Naive thymus-derived CD4-positive, alpha-beta T cell (primary cell): Measurements from ENCODE around the gene COX10. TPM values are rescaled to one million over a fixed set of nuclear protein-coding genes. Genes with fewer than 3 reads are reported as not detected.

ENCODE experiments used
- ATAC-seq: fragments of 150-1000 bp; cut with Tn5 transposase; 2 replicates; pipeline ENCODE4 v1.10.0; 2021; ENCODE audit warnings: mild to moderate bottlenecking, moderate library complexity
- CTCF ChIA-PET: fragments of 350-600 bp; sonication (Branson Sonifier 250); formaldehyde crosslinking; loops from one replicate; lab custom pipeline; 2021; ENCODE audit warnings: antibody characterized with exemption; lab: Charles Lee
- POLR2A ChIA-PET: fragments of 350-600 bp; sonication (Branson Sonifier 250); formaldehyde crosslinking; loops from one replicate; lab custom pipeline; 2021; ENCODE audit warnings: antibody characterized with exemption, inconsistent platforms; lab: Charles Lee
- DNase-seq, 9 donors: peaks; one replicate each; pipeline versions ENCODE4 v3.0.0 to v3.0.0-alpha.2; 2020 to 2022; ENCODE audit warnings: mixed read lengths in 1 of 9
- H3K27ac ChIP-seq: one replicate; pipeline ENCODE4 v1.7.0; 2013; ENCODE audit warnings: mild to moderate bottlenecking, low read depth, low read length, moderate library complexity
- H3K27me3 ChIP-seq, 2 donors: one replicate each; pipeline ENCODE4 v1.7.0; 2013; ENCODE audit warnings: low read length in 2 of 2, mild to moderate bottlenecking in 2 of 2, moderate library complexity in 2 of 2; ENCODE audit not compliant: control insufficient read depth in 2 of 2, insufficient read depth in 2 of 2
- H3K36me3 ChIP-seq, 3 experiments: 1 replicate in 2 of 3; 2 replicates in 1 of 3; pipeline ENCODE4 v1.7.0; 2013; ENCODE audit warnings: low read length in 3 of 3, mild to moderate bottlenecking in 3 of 3, moderate library complexity in 1 of 3; ENCODE audit not compliant: insufficient read depth in 3 of 3, control insufficient read depth in 2 of 3
- H3K4me1 ChIP-seq, 2 donors: one replicate each; pipeline ENCODE4 v1.7.0; 2013; ENCODE audit warnings: low read length in 2 of 2, mild to moderate bottlenecking in 2 of 2, moderate library complexity in 1 of 2; ENCODE audit not compliant: control insufficient read depth in 2 of 2, insufficient read depth in 2 of 2
- H3K4me3 ChIP-seq: 2 replicates; pipeline ENCODE4 v1.7.0; 2013; ENCODE audit warnings: mild to moderate bottlenecking, low read length
- H3K9me3 ChIP-seq, 3 experiments: 1 replicate in 2 of 3; 2 replicates in 1 of 3; pipeline ENCODE4 v1.7.0; 2013; ENCODE audit warnings: low read length in 3 of 3; ENCODE audit not compliant: control insufficient read depth in 2 of 3
- H3K27ac Mint-ChIP-seq, 9 donors: one replicate each; pipeline ENCODE4 v1.8.0; 2020 to 2022; ENCODE audit warnings: mixed read lengths in 9 of 9, mild to moderate bottlenecking in 8 of 9, moderate library complexity in 5 of 9, inconsistent platforms in 2 of 9
- H3K27me3 Mint-ChIP-seq, 5 donors: one replicate each; pipeline ENCODE4 v1.8.0; 2021 to 2022; ENCODE audit warnings: mixed read lengths in 5 of 5, mild to moderate bottlenecking in 1 of 5
- H3K36me3 Mint-ChIP-seq, 5 donors: one replicate each; pipeline ENCODE4 v1.8.0; 2020 to 2022; ENCODE audit warnings: mixed read lengths in 5 of 5, mild to moderate bottlenecking in 3 of 5, inconsistent platforms in 1 of 5
- H3K4me1 Mint-ChIP-seq, 7 donors: one replicate each; pipeline ENCODE4 v1.8.0; 2020 to 2022; ENCODE audit warnings: mixed read lengths in 7 of 7, mild to moderate bottlenecking in 3 of 7, inconsistent platforms in 1 of 7
- H3K4me3 Mint-ChIP-seq, 10 donors: one replicate each; pipeline ENCODE4 v1.8.0; 2020 to 2022; ENCODE audit warnings: mild to moderate bottlenecking in 10 of 10, mixed read lengths in 10 of 10, moderate library complexity in 6 of 10, inconsistent platforms in 2 of 10
- H3K9me3 Mint-ChIP-seq, 11 donors: one replicate each; pipeline ENCODE4 v1.8.0; 2020 to 2022; ENCODE audit warnings: mixed read lengths in 11 of 11, mild to moderate bottlenecking in 4 of 11, inconsistent platforms in 1 of 11, moderate library complexity in 1 of 11
- intact Hi-C, 2 donors: fragments of 100-400 bp; cut with micrococcal nuclease; formaldehyde crosslinking; loops; one replicate each; pipeline ENCODE4 v1.15.1; 2023
- polyA plus RNA-seq, 2 donors: library from polyadenylated mRNA; unstranded; fragments of 300-500 nt; fragmentation: Illumina TruSeq; gene quantifications; one replicate each; pipeline ENCODE4 v1.2.3, GENCODE V29; 2021
- total RNA-seq, 6 experiments: library from RNA in 5 of 6; stranded (reverse) in 5 of 6; gene quantifications; 1 replicate in 5 of 6; 2 replicates in 1 of 6; pipeline ENCODE4 v1.2.3 and lab custom pipeline; 2021 to 2026

Gene COX10
- total and polyA plus RNA-seq, 7 experiments from 2014 or later: 16.2 to 30.6 (median 20.2) TPM

- Mint-ChIP-seq H3K36me3 (peaks cover 0 to 37% (median 12%) of the 10 kb centered on the region in 5 donors), H3K27me3 (no peaks in the 10 kb centered on the region), H3K9me3 (peaks cover 0 to 20% (median 0%) of the 10 kb centered on the region in 11 donors), H3K4me1 (peaks cover 38 to 94% (median 78%) of the 10 kb centered on the region in 7 donors), H3K4me3 (peak overlapping the region in 6 of 10 donors; percentile 2 to 71 (median 30)), H3K27ac (peak overlapping the region; percentile 23 to 96 (median 69))
- intact Hi-C loops: loop anchor here in 1 of 2 donors (1.0 to 5.0 kb wide), 4 partner anchors 51 to 181 kb away; partner anchors contain the start of gene COX10
- ChIA-PET POLR2A (no interaction called here), CTCF (no interaction called here)
- DNase-seq (peak in 1 of 9 donors; percentile 4), ATAC-seq (no peak)
- no peaks in the 10 kb centered on the region for H3K9me3 ChIP-seq
- H3K4me3 ChIP-seq: no peak overlapping the region
- peak overlapping the region; percentile 18 for H3K27ac ChIP-seq
- H3K36me3 ChIP-seq: no peaks in the 10 kb centered on the region
- H3K27me3 ChIP-seq: no peaks in the 10 kb centered on the region
- peaks cover 0 to 7% of the 10 kb centered on the region in 2 donors for H3K4me1 ChIP-seq
These were observed 50.2 kb downstream of the COX10 start for GRCh38 chr17:14119546-14119945.

- Histone ChIP-seq H3K27ac (no peak overlapping the region), H3K4me1 (peaks cover 0 to 11% of the 10 kb centered on the region in 2 donors), H3K36me3 (no peaks in the 10 kb centered on the region), H3K9me3 (no peaks in the 10 kb centered on the region), H3K27me3 (no peaks in the 10 kb centered on the region), H3K4me3 (no peak overlapping the region)
- Mint-ChIP-seq H3K27me3 (no peaks in the 10 kb centered on the region), H3K9me3 (peaks cover 0 to 10% (median 0%) of the 10 kb centered on the region in 11 donors), H3K27ac (peak overlapping the region in 6 of 9 donors; percentile 14 to 91 (median 30)), H3K36me3 (peaks cover 0 to 18% (median 9%) of the 10 kb centered on the region in 5 donors), H3K4me3 (peak overlapping the region in 3 of 10 donors; percentile 5 to 76 (median 55)), H3K4me1 (peaks cover 34 to 90% (median 77%) of the 10 kb centered on the region in 7 donors)
- intact Hi-C loops: no loop called here
- POLR2A ChIA-PET: no interaction called here
- no peak for DNase-seq
- ATAC-seq: no peak
- CTCF ChIA-PET: no interaction called here
These were observed 52.6 kb downstream of the COX10 start for GRCh38 chr17:14121952-14122351.

GRCh38 chr17:14123619-14124278 is 54.4 kb downstream of the COX10 start:
- ATAC-seq (no peak), DNase-seq (no peak)
- ChIA-PET POLR2A (no interaction called here), CTCF (no interaction called here)
- Histone ChIP-seq H3K36me3 (no peaks in the 10 kb centered on the region), H3K4me3 (no peak overlapping the region), H3K27me3 (no peaks in the 10 kb centered on the region), H3K9me3 (no peaks in the 10 kb centered on the region), H3K27ac (no peak overlapping the region), H3K4me1 (peaks cover 0 to 11% of the 10 kb centered on the region in 2 donors)
- Mint-ChIP-seq H3K4me1 (peaks cover 28 to 76% (median 63%) of the 10 kb centered on the region in 7 donors), H3K36me3 (peaks cover 0 to 17% (median 9%) of the 10 kb centered on the region in 5 donors), H3K27me3 (no peaks in the 10 kb centered on the region), H3K9me3 (peaks cover 0 to 10% (median 0%) of the 10 kb centered on the region in 11 donors), H3K27ac (peak overlapping the region in 4 of 9 donors; percentile 3 to 56 (median 38)), H3K4me3 (peak overlapping the region in 1 of 10 donors; percentile 69)
- intact Hi-C loops: no loop called here

GRCh38 chr17:14124854-14125253 is 55.5 kb downstream of the COX10 start:
- Mint-ChIP-seq H3K9me3 (peaks cover 0 to 10% (median 0%) of the 10 kb centered on the region in 11 donors), H3K4me1 (peaks cover 23 to 72% (median 59%) of the 10 kb centered on the region in 7 donors), H3K27ac (peak overlapping the region in 1 of 9 donors; percentile 19), H3K27me3 (no peaks in the 10 kb centered on the region), H3K36me3 (peaks cover 0 to 23% (median 9%) of the 10 kb centered on the region in 5 donors), H3K4me3 (no peak overlapping the region)
- POLR2A ChIA-PET: interaction anchor here (1.0 kb wide), 1 partner anchor 11 kb away, joined by 4 read pairs; no protein-coding TSS in a partner anchor
- Histone ChIP-seq H3K27ac (no peak overlapping the region), H3K4me3 (no peak overlapping the region), H3K27me3 (no peaks in the 10 kb centered on the region), H3K4me1 (peaks cover 0 to 11% of the 10 kb centered on the region in 2 donors), H3K9me3 (no peaks in the 10 kb centered on the region), H3K36me3 (no peaks in the 10 kb centered on the region)
- no peak for DNase-seq
- intact Hi-C loops: no loop called here
- CTCF ChIA-PET: interaction anchor here (0.7 kb wide), 1 partner anchor 11 kb away, joined by 3 read pairs; no protein-coding TSS in a partner anchor
- no peak for ATAC-seq

GRCh38 chr17:14125518-14126137 is 56.3 kb downstream of the COX10 start:
- Mint-ChIP-seq H3K27ac (peak overlapping the region in 1 of 9 donors; percentile 34), H3K4me1 (peaks cover 18 to 66% (median 54%) of the 10 kb centered on the region in 7 donors), H3K36me3 (peaks cover 0 to 18% (median 7%) of the 10 kb centered on the region in 5 donors), H3K4me3 (peak overlapping the region in 1 of 10 donors; percentile 18), H3K27me3 (no peaks in the 10 kb centered on the region), H3K9me3 (peaks cover 0 to 6% (median 0%) of the 10 kb centered on the region in 11 donors)
- ChIA-PET POLR2A (no interaction called here), CTCF (interaction anchor here (0.6 to 1.1 kb wide), 2 partner anchors 19 to 73 kb away, joined by 3 to 5 read pairs; no protein-coding TSS in a partner anchor)
- H3K9me3 ChIP-seq: no peaks in the 10 kb centered on the region
- H3K4me1 ChIP-seq: peaks cover 0 to 11% of the 10 kb centered on the region in 2 donors
- no peaks in the 10 kb centered on the region for H3K36me3 ChIP-seq
- no peaks in the 10 kb centered on the region for H3K27me3 ChIP-seq
- no peak overlapping the region for H3K27ac ChIP-seq
- intact Hi-C loops: no loop called here
- ATAC-seq: no peak
- no peak for DNase-seq
- no peak overlapping the region for H3K4me3 ChIP-seq

- Mint-ChIP-seq H3K27ac (no peak overlapping the region), H3K4me3 (no peak overlapping the region), H3K4me1 (peaks cover 8 to 30% (median 22%) of the 10 kb centered on the region in 7 donors), H3K9me3 (no peaks in the 10 kb centered on the region), H3K36me3 (peaks cover 0 to 15% (median 7%) of the 10 kb centered on the region in 5 donors), H3K27me3 (no peaks in the 10 kb centered on the region)
- H3K36me3 ChIP-seq: no peaks in the 10 kb centered on the region
- H3K4me1 ChIP-seq: no peaks in the 10 kb centered on the region
- ChIA-PET POLR2A (interaction anchor here (0.6 kb wide), 1 partner anchor 14 kb away, joined by 3 read pairs; no protein-coding TSS in a partner anchor), CTCF (interaction anchor here (1.0 kb wide), 1 partner anchor 70 kb away, joined by 5 read pairs; no protein-coding TSS in a partner anchor)
- H3K4me3 ChIP-seq: no peak overlapping the region
- intact Hi-C loops: loop anchor here in 1 of 2 donors (5.0 kb wide), 1 partner anchor 34 kb away; no protein-coding TSS in a partner anchor
- ATAC-seq: no peak
- H3K9me3 ChIP-seq: no peaks in the 10 kb centered on the region
- H3K27ac ChIP-seq: no peak overlapping the region
- no peaks in the 10 kb centered on the region for H3K27me3 ChIP-seq
- DNase-seq: no peak
These were observed 63.8 kb downstream of the COX10 start for GRCh38 chr17:14133104-14133503.
